ENCODE data around the gene MYO9A. TPM values are rescaled to one million over a fixed set of nuclear protein-coding genes. Genes with fewer than 3 reads are reported as not detected.
"Not testable (repeated sequence)": the region's sequence is repeated elsewhere in the genome, so short reads cannot be mapped to it uniquely, and the experiment has no call there.

MYO9A gene
- total RNA-seq, 1 donor from 2014 or later = 50.6 TPM

DNA sequence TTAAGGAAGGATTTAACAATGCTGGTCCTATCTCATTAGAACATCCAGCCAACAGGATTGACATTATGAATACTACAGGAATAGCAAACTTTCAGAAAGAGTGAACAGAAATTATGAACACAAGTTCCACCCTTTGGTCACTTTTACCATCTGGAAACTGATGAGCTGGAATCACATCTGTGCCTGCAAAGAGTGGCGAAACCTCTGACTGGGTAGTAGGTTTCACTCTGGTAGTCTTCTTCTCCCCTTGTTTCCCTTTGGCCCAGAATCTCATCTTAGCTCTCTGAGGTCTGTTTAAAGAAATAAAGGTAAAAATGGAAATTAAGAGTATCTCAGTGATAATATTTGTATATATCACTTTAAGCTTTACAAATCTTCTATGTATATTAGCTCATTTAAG lies 234.5 kb downstream of the MYO9A start:
- H3K9me3 Mint-ChIP-seq = no peaks in the 10 kb centered on the region
- H3K4me1 Mint-ChIP-seq = no peaks in the 10 kb centered on the region
- no peak for ATAC-seq (ENCODE audit: low read depth)
- no peaks in the 10 kb centered on the region for H3K27me3 Mint-ChIP-seq
- intact Hi-C loops (cut with micrococcal nuclease) = no loop called here
- CTCF ChIA-PET = no interaction called here
- H3K36me3 Mint-ChIP-seq (ENCODE audit: low read depth) = peaks cover 69% of the 10 kb centered on the region
- DNase-seq = no peak
- no peak overlapping the region for H3K4me3 Mint-ChIP-seq
- TF ChIP-seq, protein P1, sequence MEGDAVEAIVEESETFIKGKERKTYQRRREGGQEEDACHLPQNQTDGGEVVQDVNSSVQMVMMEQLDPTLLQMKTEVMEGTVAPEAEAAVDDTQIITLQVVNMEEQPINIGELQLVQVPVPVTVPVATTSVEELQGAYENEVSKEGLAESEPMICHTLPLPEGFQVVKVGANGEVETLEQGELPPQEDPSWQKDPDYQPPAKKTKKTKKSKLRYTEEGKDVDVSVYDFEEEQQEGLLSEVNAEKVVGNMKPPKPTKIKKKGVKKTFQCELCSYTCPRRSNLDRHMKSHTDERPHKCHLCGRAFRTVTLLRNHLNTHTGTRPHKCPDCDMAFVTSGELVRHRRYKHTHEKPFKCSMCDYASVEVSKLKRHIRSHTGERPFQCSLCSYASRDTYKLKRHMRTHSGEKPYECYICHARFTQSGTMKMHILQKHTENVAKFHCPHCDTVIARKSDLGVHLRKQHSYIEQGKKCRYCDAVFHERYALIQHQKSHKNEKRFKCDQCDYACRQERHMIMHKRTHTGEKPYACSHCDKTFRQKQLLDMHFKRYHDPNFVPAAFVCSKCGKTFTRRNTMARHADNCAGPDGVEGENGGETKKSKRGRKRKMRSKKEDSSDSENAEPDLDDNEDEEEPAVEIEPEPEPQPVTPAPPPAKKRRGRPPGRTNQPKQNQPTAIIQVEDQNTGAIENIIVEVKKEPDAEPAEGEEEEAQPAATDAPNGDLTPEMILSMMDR (IDR thresholded peaks at IDR 0.05) = no peak
- H3K27ac Mint-ChIP-seq = no peak overlapping the region
- POLR2A ChIA-PET = no interaction called here

DNA sequence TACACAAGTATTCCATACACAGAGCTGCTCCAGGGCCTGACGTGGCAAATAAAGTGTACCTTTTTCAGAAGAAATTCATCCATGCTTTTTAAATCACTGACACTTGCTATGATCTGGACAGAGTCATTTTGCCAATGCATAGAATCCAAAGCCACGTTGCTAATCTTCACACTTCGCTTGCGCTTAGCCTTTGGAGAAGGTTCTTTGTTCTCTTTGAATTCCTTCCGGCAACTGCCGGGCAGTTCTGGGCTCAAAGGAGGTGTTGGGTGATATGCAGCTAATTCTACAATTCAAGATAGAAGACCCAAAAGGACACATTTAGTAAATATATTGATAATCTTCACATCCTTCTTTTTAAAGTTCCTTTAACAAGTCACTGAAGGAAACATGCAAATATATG lies 237.7 kb downstream of the MYO9A start:
- H3K4me1 Mint-ChIP-seq = no peaks in the 10 kb centered on the region
- ChIA-PET POLR2A (no interaction called here), CTCF (no interaction called here)
- H3K27ac Mint-ChIP-seq = no peak overlapping the region
- no peaks in the 10 kb centered on the region for H3K9me3 Mint-ChIP-seq
- H3K4me3 Mint-ChIP-seq = no peak overlapping the region
- TF ChIP-seq, protein P1 (IDR thresholded peaks at IDR 0.05) = no peak
- peaks cover 62% of the 10 kb centered on the region for H3K36me3 Mint-ChIP-seq (ENCODE audit: low read depth)
- H3K27me3 Mint-ChIP-seq = no peaks in the 10 kb centered on the region
- no peak for ATAC-seq (ENCODE audit: low read depth)
- no peak for DNase-seq
- intact Hi-C loops (cut with micrococcal nuclease) = no loop called here

DNA sequence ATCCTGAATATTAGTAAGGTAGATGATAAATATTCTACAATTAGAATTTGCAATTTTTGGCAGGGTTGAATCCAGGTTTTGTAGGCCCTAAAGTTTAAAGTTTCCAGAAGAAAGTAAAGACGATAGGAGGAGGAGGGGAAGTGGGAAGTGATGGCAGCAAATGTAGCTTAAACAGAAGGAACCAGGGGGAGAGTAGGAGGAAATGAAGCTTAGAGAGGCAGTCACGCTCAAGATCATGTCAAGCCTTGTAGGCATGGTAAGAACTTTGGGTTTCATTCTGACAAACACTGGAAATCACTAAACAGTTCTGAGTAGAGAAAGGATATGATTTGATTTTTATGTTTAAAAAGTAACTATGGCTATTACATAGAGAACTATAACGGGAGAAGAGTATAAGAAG lies 243.7 kb downstream of the MYO9A start:
- no peak for DNase-seq
- no peak overlapping the region for H3K27ac Mint-ChIP-seq
- peaks cover 42% of the 10 kb centered on the region for H3K36me3 Mint-ChIP-seq (ENCODE audit: low read depth)

DNA sequence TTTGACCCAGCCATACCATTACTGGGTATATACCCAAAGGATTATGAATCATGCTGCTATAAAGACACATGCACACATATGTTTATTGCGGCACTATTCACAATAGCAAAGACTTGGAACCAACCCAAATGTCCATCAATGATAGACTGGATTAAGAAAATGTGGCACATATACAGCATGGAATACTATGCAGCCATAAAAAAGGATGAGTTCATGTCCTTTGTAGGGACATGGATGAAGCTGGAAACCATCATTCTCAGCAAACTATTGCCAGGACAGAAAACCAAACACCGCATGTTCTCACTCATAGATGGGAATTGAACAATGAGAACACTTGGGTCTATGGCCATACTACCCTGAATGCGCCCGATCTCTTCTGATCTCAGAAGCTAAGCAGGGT lies 259.7 kb downstream of the MYO9A start:
- H3K4me3 Mint-ChIP-seq; H3K9me3 Mint-ChIP-seq; H3K27ac Mint-ChIP-seq; H3K27me3 Mint-ChIP-seq; H3K4me1 Mint-ChIP-seq; POLR2A ChIA-PET; CTCF ChIA-PET; DNase-seq; ATAC-seq (ENCODE audit: low read depth); intact Hi-C loops (cut with micrococcal nuclease): not testable (repeated sequence)
- H3K36me3 Mint-ChIP-seq (ENCODE audit: low read depth) = peaks cover 57% of the 10 kb centered on the region

More for the DNA sequence above, 243.7 kb downstream of the MYO9A start:
- H3K4me1 Mint-ChIP-seq = peaks cover 3% of the 10 kb centered on the region
- TF ChIP-seq, protein P1 (IDR thresholded peaks at IDR 0.05) = no peak
- intact Hi-C loops (cut with micrococcal nuclease) = no loop called here
- H3K27me3 Mint-ChIP-seq = no peaks in the 10 kb centered on the region
- H3K4me3 Mint-ChIP-seq = no peak overlapping the region
- POLR2A ChIA-PET = no interaction called here
- H3K9me3 Mint-ChIP-seq = no peaks in the 10 kb centered on the region
- no peak for ATAC-seq (ENCODE audit: low read depth)
- CTCF ChIA-PET = no interaction called here

DNA sequence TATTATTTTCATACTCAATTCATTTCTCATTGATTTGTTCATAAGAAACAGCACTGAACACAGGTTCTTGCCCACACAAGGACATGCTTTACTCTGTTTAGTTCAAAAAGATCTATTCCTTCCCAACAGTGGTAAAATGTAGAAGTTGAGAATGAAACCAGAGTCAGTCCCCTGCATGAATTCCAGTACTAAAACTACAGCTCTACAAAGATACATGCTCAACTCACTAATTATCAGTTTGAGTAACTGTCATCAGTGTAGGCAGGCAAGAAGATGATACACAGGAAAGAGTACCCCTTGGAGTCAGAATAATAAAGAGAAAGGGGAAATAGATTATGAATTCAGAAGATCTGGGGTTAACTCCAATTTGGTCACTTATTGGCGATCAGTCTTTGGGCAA lies 264.4 kb downstream of the MYO9A start:
- TF ChIP-seq, protein P1 (IDR thresholded peaks at IDR 0.05) = no peak
- Mint-ChIP-seq H3K4me3 (no peak overlapping the region), H3K27me3 (no peaks in the 10 kb centered on the region), H3K27ac (no peak overlapping the region), H3K9me3 (no peaks in the 10 kb centered on the region), H3K36me3 (ENCODE audit: low read depth) (peaks cover 72% of the 10 kb centered on the region), H3K4me1 (no peaks in the 10 kb centered on the region)
- intact Hi-C loops (cut with micrococcal nuclease) = no loop called here
- ChIA-PET POLR2A (interaction anchor here (0.6 kb wide), 1 partner anchor 9 kb away, joined by 3 read pairs; no protein-coding TSS in a partner anchor), CTCF (interaction anchor here (1.0 to 1.2 kb wide), 2 partner anchors 16 to 75 kb away, joined by 3 read pairs; no protein-coding TSS in a partner anchor)
- ATAC-seq (ENCODE audit: low read depth) (no peak), DNase-seq (no peak)

DNA sequence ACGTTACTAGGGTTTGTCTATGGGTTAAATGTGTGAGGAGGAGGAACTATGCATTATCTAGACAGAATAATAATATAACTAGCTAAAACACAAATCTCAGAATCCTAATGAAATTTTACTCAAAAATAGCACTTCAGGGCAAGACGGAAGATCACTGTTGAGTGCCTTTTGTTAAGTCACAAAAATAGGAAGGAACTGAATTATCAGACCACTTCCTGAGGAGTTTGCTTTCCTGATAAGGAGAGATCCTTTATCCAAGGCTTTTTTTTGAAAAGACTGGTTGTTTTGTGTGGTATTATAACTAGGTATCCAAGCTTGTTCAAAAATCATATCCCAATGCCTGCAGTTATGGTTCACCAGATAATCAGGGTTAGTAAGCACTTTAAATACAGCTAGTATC lies 273.0 kb downstream of the MYO9A start:
- TF ChIP-seq, protein P1 (IDR thresholded peaks at IDR 0.05) = no peak
- POLR2A ChIA-PET = no interaction called here
- intact Hi-C loops (cut with micrococcal nuclease) = no loop called here

More for the DNA sequence above, 273.0 kb downstream of the MYO9A start:
- H3K4me3 Mint-ChIP-seq = no peak overlapping the region
- H3K4me1 Mint-ChIP-seq = no peaks in the 10 kb centered on the region
- H3K27me3 Mint-ChIP-seq = no peaks in the 10 kb centered on the region
- CTCF ChIA-PET = no interaction called here
- no peak for DNase-seq
- no peak for ATAC-seq (ENCODE audit: low read depth)
- peaks cover 54% of the 10 kb centered on the region for H3K36me3 Mint-ChIP-seq (ENCODE audit: low read depth)
- H3K9me3 Mint-ChIP-seq = no peaks in the 10 kb centered on the region
- no peak overlapping the region for H3K27ac Mint-ChIP-seq
